NCI-H2107 treated with DMSO at 0.1 percent for 48 hours (cell line): Measurements from ENCODE around the gene E2F4.

Experiments used
- DNase-seq: peaks from one replicate; lab custom pipeline; 2025; ENCODE audit not compliant: unreplicated experiment; lab: John Stamatoyannopoulos, UW

The E2F4 gene

DNA sequence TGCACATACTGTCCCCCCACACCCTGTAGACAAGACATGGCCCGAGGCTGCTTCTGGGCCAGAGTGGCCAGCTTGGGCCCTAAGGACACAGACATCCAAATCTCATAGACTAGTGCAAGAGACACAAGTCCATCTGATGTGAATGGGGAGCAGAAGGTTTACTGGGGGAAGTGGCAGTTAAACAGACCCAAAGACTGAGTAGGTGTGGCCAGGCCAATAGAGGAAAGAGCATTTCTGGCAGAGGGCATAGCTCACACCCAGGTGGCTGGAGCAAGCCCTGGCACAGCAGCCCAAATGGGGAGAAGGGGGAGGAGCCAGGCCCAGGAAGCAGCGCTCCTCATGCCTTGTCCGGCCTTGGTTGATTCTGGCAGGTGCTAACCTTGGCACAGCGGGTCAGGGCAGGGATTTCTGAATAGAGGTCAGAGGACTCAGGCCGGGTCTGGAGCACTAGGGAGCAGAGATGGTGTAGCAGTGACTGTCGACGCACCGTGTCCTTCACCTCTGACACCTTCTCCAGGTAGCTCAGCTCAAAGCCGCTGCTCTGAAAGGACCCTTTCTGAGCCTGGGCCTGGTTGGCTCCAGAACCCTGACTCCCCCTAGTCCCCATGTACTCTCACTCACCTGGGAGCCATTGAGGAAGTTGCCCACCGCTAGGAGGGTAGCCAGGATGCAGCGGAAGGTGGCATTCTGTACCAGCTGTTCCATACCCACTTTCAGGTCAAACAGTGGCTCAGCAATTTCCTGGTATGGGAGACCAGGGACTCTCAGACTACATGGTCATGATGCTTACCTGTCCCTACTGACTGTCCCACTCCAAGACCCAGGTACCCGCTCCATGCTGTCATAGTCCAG lies 39.1 kb downstream of the E2F4 start:
- DNase-seq = no peak

DNA sequence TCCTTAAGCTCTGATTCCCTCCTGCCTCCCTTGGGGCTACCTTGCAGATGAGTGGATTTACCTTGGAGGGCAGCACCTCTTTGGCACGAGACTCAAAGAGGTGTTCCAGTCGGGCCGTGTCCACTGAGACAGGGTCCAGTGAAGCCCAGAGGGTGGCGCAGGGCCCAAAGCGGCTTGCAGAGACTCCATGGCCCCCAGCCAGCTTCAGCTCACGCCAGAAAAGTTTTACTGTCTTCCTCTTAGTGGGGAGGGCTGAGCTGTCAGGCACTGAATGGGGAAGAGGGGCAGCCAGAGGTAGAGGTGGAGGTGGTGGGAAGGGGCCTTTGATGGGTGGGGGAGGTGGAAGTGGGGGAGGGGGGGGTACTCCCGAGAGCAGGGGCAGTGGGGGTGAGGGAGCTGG lies 41.6 kb downstream of the E2F4 start:
- no peak for DNase-seq

DNA sequence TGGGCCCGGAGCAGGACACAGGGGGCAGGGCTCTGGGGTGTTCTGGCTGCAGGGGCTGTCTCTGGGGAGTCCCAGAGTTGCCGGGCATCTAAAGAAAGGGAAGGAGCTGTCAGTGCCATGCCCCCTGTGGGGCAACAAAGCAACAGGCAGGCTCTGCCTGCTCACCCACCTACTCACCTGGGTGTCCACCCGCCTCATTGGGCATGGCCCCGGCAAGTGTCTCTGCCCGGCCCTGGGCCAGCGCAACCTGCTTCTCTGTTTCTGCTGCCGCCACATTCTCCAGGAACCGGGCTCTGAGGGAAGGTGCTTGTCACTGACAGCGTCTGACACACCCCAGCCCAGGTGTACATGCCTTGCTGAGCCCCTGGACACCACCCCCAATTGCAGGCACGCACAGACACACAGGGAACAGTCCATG lies 42.2 kb downstream of the E2F4 start:
- DNase-seq = no peak

DNA sequence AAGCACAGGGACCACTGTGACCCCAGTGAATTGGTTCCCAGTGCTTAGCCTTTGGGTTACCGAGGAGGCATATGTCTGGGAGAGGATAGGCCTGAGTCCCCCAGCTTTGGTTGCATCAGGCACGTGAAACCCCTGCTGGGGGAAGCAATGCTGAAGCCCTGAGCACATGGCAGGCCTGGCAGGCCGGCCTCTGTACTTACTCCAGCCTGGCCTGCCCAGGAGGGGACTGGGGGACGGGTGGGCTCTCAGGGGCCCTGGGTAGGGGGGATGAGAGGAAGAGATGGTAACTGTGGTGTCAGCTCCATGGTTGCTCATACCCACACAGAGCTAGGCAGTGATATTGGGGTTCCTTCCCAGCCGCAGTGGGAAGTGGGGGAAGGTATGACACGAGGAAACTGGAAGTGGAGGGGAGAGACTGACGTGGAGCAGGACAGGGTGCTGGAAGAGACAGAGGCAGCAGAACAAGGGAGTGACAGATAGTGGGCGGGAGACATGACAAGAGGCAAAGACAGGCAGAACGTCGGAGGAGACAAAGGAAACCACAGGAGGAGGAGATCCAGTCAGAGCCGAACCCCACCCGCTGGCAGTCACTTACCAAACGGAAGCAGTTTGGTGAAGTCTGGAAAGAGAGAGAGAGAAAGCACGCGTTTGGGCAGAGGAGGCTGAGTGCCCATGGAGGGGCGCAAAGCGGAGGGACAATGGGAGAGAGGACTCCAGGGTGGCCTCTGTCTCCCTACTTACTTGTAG lies 44.0 kb downstream of the E2F4 start:
- no peak for DNase-seq

DNA sequence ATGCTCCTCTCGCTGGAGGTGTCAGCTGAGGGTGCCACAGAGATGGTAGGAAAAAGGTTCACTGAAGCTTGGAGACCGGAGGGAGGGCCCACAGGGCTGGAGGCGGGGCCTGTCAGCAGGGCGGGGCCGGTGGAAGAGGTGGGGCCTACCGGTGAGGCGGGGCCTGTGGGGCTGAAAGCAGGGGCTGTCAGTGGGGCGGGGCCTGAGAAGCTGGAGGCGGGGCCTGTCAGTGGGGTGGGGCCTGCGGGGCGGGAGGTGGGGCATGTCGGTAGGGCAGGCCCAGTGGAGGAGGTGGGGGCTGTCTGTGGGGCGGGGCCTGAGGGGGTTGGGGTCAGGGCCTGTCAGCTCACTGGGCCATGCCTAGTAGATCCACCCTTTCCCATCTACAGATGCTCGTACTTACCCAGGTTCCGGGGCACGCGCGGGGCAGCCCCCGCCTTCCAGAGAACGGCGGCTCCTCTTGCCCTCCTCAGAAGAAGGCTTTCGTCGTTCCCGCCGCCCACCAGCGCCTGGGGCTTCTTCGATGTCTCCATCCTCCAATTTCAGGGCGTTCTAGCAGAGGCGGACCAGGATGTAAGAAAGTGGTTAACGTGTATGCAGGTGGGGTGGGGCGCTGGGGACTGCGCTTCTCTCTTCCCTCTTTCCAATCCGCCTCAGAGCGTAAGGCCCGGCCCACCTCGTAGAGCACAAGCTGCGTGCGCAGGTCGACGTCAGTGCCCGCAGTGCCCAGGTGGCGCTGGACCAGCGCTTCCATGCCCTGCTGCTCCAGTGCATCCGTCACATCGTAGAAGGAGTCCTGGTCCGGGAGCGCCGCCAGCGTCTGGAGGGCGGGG lies 44.8 kb downstream of the E2F4 start:
- no peak for DNase-seq

DNA sequence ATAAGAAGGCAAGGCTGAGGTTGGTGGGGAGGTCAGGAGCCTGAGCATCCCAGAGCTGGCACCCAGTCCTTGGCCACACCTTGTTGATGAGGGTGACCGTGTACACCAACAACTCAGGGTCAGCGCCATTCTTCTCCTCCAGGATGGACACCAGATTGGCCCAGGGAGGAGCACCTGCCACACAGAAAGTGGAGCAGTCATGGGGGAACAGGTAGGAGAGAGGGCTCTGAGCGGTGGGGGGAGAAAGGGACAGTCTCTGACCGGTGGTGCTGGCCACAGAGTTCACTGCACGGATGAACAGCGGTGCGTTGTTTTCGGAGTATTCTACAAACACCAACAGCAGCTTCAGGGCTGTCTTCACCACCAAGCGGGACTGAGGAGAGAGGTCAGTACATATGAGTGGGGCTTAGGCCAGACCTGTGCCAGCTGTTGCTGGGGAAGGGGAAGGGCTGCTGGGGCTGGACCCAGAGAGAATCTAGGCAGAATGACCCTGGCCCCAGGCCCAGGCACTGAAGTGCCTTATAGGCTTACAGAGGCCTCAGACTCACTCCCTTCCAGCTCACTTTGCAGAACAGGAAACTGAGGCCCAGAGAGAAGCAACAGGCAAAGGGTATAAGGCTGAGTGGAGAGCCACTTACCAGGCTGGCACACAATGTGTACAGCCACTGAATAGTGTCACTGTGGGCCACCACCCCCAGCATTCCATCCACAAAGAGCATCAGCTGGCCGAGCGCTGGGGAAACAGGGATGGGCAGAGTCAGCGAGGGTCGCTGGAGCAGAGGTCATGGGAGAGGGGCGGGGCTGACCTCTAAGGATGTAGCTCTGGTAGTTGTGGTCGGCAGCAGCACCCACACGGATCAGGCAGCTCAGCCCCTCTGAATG lies 45.7 kb downstream of the E2F4 start:
- no peak for DNase-seq

DNA sequence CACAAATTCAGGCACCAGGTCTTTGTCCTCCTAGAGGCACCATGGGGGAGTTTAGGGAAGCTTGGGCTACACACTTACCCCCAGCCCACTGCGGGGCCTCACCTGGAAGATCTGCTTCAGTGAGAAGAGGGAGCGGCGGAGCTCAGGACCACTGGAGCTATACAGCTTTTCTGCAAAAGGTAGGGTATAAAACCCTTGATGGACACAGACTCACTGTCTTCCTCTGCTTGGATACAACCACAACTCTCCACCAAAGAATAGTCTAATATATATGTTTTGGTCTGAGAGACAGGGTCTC lies 46.3 kb downstream of the E2F4 start:
- DNase-seq = no peak

DNA sequence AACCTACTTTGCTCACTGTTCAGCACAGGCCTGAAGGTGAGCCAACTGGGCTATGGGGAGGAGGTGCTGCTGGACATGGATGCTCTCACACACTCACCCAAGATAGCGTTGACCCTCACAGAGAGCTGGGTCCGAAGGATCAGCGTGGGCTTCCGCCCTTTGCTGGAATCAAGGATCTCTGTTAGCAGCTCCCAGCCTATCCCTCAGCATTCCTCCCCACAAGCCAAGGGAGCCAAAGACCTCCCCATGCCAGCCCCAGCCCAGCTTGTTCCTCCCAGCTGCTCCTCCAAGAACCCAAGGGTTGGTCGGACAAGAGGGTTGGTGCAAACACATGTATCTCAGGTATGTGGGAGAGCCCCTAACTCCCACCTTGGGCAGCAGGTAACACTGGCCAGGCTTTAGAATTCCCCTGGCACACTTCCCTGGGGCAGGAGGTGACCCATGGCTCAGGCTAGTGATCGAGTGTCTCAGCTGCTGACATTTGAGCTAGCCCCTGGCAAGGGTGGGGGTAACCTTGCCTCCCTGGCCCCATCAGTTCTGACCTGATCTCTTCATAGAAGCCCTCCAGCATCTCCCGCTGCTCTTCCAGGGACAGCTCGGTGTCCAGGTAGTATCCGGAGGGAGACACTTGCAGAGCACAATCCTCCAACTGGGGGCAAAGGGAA lies 47.0 kb downstream of the E2F4 start:
- DNase-seq = no peak

DNA sequence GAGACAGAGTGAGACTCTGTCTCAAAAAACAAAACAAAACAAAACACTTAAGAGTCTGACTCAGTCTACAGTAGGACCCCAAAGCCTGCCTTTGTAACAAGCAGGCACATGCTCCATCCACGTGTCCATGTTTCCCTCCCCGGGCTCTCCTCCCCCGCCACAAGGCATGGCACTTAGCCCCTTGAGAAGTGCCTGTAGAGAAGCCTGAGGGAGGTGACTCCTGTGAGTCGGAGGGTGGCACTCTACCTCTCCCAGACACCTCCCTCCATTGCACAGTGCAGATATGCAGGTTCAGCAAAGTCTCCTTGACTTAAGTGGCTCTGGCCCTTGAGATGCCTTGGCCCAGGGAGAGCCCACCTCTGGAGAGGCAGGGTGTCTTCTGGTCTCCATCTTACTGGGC lies 48.6 kb downstream of the E2F4 start:
- no peak for DNase-seq

DNA sequence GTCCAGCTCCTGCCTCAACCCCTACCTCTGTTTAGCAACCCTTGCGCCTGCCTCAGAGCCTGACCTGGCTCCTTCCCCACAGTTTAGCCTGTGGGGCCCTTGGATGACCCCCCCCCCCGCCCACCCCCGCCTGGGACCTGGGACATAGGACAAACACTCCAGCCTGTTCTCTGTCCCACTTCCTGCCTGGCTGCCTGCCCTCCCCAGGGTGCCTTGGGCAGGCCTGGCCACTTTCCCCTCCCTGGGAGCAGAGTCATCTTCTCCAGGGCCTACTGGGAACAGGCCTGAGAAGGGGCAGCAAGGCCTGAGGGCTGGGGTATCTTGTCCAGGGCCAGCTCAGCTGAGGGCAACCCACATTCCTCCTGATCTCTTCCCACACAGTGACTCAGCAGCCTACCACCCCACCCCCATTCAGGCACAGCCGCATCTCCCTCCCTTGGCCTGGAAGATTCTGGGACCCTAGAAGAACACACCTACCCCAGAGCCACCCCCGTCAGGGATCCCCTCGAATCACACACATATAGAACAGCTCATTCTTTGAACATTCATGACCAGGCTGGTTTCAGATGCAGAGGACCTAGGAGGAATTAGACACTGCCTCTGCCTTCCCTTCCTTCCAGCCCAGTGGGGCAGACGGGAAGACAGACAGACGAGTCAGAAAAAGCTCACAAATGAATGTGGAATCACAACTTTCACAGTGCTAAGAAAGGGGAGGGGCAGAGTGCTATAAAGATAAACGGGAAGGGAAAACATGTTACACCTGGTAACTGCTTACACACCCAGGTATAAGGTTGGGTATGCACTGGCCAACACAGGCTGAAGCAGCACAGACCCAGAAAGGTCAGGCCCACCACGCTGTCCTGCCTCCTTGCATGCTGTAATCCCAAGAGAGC lies 49.3 kb downstream of the E2F4 start:
- DNase-seq = no peak

DNA sequence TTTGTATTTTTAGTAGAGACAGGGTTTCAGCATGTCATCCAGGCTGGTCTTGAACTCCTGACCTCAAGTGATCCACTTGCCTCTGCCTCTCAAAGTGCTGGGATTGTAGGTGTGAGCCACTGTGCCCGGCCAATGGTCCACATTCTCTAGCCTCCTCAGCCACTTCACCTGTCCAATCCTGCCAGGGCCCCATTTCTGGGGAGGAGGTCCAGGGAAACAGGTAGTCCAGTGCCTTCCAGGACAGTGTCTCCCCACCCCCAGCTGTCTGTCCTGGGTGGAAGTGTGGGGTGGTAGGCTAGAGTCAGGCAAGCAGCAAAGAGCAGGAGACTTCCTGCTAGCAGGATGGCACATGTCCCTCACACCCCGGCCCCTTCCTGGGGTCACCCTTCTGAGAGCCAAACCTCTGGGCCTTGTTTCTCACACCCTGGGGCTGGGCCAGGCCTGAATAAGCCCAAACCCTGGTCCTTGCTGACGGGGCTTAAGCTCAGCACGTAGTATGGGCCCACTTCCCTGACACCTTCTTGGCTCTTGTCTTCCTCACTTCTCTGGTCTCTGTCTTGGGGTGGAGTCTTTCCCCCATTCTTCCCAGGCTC lies 50.3 kb downstream of the E2F4 start:
- DNase-seq = no peak

DNA sequence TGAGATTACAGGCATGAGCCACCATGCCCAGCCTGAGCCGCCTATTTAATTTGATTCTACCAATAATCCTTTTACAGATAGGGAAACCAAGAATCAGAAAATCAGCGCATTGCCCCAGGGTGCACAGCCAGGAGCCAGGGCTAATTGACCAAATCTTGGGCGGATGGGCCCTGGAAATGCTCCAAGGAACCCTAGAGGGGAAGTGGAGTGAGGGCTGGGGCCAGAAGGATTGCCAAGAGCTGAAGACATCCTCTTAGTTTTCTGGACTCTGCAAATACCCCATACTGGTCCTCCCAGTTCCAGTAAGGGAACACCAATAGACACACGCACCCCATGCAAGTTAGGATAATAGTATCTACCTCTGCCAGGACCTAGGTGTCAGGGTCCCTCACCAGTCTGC lies 51.5 kb downstream of the E2F4 start:
- DNase-seq = no peak

DNA sequence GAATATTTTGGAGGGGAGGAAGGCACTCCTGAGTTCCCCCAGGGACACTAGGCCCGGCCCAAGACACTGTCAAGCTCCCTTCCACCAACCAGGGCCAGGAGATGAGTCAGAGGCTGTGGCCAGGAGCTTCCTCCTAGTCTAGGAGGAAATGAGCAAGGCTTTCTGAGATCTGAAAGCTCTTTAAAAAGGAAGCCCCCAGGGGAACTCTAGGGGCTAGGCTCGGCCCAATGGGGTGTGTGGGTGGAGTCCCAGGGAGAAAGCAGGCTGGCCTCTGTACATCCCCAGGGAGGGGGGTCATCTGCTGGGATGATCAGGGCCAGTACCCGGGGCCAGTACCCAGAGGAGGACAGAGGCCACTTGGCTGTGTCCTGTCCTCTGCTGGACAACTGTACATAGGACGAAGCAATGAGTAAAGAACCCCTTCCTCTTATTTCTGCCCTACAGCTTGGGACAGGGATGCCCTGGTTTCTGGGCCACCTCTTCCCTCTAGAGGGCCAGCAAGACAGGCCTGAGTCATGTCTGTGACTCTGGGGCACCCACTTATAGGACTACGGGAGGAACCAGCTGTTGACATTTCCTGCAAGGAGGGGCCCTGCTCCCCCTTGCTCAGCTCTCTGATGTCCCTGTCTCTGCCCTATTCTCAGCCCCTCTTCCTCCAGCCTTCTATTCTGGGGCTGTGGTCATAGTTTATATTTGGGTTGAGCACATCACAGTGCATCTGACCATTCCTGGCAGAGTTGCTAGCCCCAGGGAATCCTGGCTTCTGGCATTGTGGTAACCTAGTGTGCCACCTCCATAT lies 52.6 kb downstream of the E2F4 start:
- no peak for DNase-seq

DNA sequence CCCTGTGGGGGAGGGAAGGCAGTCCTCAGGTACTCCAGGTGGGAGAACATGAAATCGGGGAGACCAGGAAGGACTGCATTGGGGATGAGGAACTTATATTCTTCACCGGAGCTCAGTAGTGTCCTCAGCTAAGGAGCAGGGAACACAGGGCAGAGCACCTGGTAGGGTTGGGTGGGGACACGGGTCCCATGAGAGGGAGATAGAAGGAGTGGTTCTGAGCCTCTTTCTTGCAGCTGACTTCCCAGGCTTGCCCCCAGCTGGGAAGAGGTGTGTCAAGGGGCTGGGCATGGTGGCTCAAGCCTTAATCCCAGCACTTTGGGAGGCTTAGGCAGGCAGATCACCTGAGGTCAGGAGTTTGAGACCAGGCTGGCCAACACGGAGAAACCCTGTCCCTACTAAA lies 53.2 kb downstream of the E2F4 start:
- DNase-seq = no peak

DNA sequence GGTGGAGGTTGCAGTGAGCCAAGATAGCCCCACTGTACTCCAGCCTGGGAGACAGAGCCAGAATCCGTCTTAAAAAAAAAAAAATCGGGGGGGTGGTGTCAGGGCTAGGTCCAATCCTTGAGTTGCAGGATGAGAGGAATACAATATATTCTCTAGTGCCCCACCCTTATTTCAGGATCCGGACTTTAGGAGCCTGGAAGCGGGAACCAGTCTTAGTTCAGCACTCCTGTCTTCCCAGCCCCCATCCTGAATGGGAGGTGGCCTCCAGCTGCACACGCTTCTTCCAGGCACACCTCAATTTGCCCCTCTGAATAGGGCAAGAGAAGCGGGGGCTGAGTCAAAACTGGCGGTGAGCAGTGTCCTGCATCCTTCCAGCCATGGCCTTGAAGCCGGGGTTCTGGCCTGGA lies 53.7 kb downstream of the E2F4 start:
- DNase-seq = no peak

DNA sequence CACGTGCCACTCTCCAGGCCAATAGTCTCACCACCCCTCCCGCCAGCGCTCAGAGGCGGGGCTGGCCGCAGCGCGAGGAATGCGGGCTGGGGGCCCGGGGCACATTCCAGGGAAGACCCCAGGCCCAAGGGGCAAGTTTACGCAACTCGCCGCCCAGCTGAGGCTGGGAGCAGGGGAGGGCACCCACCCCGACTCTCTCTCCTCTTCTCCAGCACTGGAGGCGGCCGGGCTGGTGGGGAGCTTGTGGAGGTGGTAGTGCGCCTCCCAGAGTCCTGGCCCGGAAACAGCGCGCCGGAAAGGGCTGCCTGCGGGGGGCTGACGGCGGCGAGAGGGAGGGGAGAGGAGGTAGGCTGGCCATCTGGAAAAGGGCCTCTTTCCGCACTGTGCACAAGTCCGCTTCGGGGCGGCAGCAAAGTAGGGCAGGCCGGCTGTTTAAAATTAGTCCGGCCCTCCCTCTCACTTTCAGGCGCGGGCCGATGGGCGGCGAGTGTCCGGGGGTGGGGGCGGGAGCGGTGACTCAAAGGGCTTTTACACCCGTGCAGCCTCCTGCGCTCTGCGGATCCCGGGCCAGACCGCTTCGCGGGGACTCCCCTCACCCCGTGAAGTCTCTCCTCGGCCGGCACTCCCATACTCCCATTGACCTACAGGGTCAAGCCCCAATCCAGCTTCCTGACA lies 54.3 kb downstream of the E2F4 start:
- no peak for DNase-seq

DNA sequence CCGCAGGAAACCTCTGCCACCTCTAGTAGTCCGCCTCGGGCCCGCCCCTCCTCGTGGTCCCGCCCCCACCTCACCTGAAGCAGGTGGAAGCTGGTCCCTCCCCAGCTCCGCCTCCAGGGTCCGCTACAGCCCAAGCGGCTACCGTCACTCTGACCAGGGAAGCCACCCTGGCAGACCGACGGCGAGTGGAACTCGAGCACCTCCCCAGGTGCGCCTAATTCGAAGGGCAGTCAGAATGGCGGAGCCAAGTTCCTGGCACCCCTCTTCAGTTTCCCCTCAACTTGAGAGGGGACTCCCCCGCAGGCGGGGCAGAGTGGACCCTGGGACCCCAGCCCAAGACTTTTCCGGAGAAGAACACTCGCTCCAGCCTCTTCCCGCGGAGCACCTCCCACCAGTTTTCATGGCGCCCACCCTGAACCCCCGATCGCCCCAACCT lies 54.8 kb downstream of the E2F4 start:
- DNase-seq = peak; percentile 36
